ENCODE data around the gene IFNK. TPM values are rescaled to one million over a fixed set of nuclear protein-coding genes. Genes with fewer than 3 reads are reported as not detected.

IFNK gene
- total RNA-seq, 2 experiments from 2014 or later: not detected

DNA sequence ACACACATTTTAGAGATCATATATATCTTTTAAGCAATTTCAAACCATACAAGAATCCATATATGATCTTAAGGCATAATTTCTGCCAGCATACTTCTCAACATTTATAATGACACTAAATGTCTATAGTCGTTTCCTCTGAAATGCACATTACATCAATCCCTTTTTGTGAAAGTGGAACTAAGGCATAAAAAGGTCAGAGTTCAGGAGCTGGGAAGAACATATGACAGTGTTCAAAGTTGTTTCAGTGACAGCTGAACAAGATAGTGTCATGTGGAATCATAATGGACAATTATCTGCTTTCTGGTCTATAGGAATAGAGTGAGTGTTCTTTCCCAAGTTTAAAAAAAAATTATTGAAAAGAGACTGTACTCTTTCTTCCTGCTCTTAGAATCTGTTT, 8.0 kb downstream of the IFNK start:
- DNase-seq (no peak), ATAC-seq (ENCODE audit: poor library complexity) (no peak)
- Histone ChIP-seq H3K36me3 (ENCODE audit: insufficient read depth, low read length) (peaks cover 2% of the 10 kb centered on the region), H3K4me3 (ENCODE audit: low read length) (no peak overlapping the region), H3K9me3 (ENCODE audit: control insufficient read depth in 1 of 2, insufficient read depth in 1 of 2, low read length in 2 of 2) (no peaks in the 10 kb centered on the region), H3K27ac (ENCODE audit: low read depth in 1 of 2, low read length in 2 of 2) (no peak overlapping the region), H3K27me3 (ENCODE audit: control insufficient read depth in 1 of 2, insufficient read depth in 2 of 2, low read length in 2 of 2) (peaks cover 0 to 7% of the 10 kb centered on the region in 2 experiments), H3K4me1 (ENCODE audit: insufficient read depth, low read length) (peaks cover 16% of the 10 kb centered on the region)
- H3K9me3 Mint-ChIP-seq: no peaks in the 10 kb centered on the region
- POLR2A ChIA-PET: no interaction called here
- TF ChIP-seq, protein P1, sequence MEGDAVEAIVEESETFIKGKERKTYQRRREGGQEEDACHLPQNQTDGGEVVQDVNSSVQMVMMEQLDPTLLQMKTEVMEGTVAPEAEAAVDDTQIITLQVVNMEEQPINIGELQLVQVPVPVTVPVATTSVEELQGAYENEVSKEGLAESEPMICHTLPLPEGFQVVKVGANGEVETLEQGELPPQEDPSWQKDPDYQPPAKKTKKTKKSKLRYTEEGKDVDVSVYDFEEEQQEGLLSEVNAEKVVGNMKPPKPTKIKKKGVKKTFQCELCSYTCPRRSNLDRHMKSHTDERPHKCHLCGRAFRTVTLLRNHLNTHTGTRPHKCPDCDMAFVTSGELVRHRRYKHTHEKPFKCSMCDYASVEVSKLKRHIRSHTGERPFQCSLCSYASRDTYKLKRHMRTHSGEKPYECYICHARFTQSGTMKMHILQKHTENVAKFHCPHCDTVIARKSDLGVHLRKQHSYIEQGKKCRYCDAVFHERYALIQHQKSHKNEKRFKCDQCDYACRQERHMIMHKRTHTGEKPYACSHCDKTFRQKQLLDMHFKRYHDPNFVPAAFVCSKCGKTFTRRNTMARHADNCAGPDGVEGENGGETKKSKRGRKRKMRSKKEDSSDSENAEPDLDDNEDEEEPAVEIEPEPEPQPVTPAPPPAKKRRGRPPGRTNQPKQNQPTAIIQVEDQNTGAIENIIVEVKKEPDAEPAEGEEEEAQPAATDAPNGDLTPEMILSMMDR (IDR thresholded peaks at IDR 0.05): no peak
- peaks cover 27% of the 10 kb centered on the region for H3K36me3 Mint-ChIP-seq (ENCODE audit: low read depth)
- no peak overlapping the region for H3K4me3 Mint-ChIP-seq
- CTCF ChIA-PET: no interaction called here
- intact Hi-C loops (cut with DNase I, micrococcal nuclease): no loop called here
- H3K27ac Mint-ChIP-seq: no peak overlapping the region
- H3K27me3 Mint-ChIP-seq: peaks cover 3% of the 10 kb centered on the region
- H3K4me1 Mint-ChIP-seq (ENCODE audit: low read depth): peaks cover 15% of the 10 kb centered on the region

DNA sequence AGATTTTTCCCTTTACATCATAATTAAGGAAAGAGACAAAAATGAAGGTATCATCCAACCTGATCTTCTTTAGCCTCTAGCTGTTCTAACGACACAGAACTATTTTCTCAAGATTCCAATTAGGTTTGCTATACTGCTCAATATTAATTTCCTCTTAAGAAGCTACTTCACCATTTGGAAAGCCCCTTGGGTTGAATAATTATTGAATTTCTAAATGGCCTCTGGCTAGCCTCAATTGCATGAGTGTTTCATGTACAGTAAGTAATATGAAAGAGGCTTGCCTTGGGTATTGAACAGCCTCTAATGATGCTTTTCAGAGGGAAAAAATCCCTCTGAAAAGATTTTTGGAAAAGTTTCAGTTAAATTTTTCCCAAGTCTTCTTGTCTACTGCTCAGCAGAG, 9.2 kb downstream of the IFNK start:
- intact Hi-C loops (cut with DNase I, micrococcal nuclease): no loop called here
- CTCF ChIA-PET: no interaction called here
- Mint-ChIP-seq H3K4me3 (no peak overlapping the region), H3K4me1 (ENCODE audit: low read depth) (peaks cover 7% of the 10 kb centered on the region), H3K27me3 (no peaks in the 10 kb centered on the region), H3K9me3 (no peaks in the 10 kb centered on the region), H3K27ac (no peak overlapping the region), H3K36me3 (ENCODE audit: low read depth) (peaks cover 27% of the 10 kb centered on the region)
- no peak overlapping the region for H3K4me3 ChIP-seq (ENCODE audit: low read length)
- no peaks in the 10 kb centered on the region for H3K9me3 ChIP-seq (ENCODE audit: control insufficient read depth in 1 of 2, insufficient read depth in 1 of 2, low read length in 2 of 2)
- DNase-seq (no peak), ATAC-seq (ENCODE audit: poor library complexity) (no peak)
- TF ChIP-seq, protein P1 (IDR thresholded peaks at IDR 0.05): no peak
- H3K36me3 ChIP-seq (ENCODE audit: insufficient read depth, low read length): peaks cover 2% of the 10 kb centered on the region
- POLR2A ChIA-PET: no interaction called here
- no peak overlapping the region for H3K27ac ChIP-seq (ENCODE audit: low read depth in 1 of 2, low read length in 2 of 2)
- no peaks in the 10 kb centered on the region for H3K27me3 ChIP-seq (ENCODE audit: control insufficient read depth in 1 of 2, insufficient read depth in 2 of 2, low read length in 2 of 2)
- H3K4me1 ChIP-seq (ENCODE audit: insufficient read depth, low read length): peaks cover 10% of the 10 kb centered on the region

DNA sequence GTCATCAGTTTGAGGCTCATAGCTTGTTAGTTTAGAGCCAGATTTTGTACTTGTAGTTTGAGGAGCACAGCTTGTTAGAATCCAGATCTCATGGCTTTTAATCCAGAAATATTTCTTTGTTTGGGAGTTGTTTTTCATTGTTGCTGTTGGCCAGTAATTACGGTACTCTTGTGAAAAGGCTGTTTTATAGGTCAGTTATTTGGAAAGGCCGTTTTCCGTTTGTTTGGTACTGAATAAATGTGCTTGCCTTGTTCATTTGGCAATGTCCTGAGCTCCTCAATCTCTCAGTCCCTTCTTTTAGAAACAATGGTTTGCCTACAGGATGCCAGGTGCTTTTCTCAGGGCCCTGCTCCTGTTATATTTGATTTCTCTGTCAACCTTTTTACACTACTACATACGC, 10.0 kb downstream of the IFNK start:
- CTCF ChIA-PET: no interaction called here
- TF ChIP-seq, protein P1 (IDR thresholded peaks at IDR 0.05): no peak
- H3K36me3 ChIP-seq (ENCODE audit: insufficient read depth, low read length): peaks cover 2% of the 10 kb centered on the region
- no peak for ATAC-seq (ENCODE audit: poor library complexity)
- Mint-ChIP-seq H3K27ac (no peak overlapping the region), H3K9me3 (no peaks in the 10 kb centered on the region), H3K4me3 (no peak overlapping the region), H3K4me1 (ENCODE audit: low read depth) (no peaks in the 10 kb centered on the region), H3K36me3 (ENCODE audit: low read depth) (peaks cover 23% of the 10 kb centered on the region), H3K27me3 (no peaks in the 10 kb centered on the region)
- H3K4me3 ChIP-seq (ENCODE audit: low read length): no peak overlapping the region
- no peaks in the 10 kb centered on the region for H3K27me3 ChIP-seq (ENCODE audit: control insufficient read depth in 1 of 2, insufficient read depth in 2 of 2, low read length in 2 of 2)
- H3K9me3 ChIP-seq (ENCODE audit: control insufficient read depth in 1 of 2, insufficient read depth in 1 of 2, low read length in 2 of 2): no peaks in the 10 kb centered on the region
- intact Hi-C loops (cut with DNase I, micrococcal nuclease): no loop called here
- no peak overlapping the region for H3K27ac ChIP-seq (ENCODE audit: low read depth in 1 of 2, low read length in 2 of 2)
- H3K4me1 ChIP-seq (ENCODE audit: insufficient read depth, low read length): peaks cover 3% of the 10 kb centered on the region
- POLR2A ChIA-PET: no interaction called here
- no peak for DNase-seq

All from CD4-positive, alpha-beta T cell (primary cell).